Breast epithelium (tissue), 3 donors: ENCODE measurements around the gene CAPN2.

Experiments
- CTCF ChIP-seq, 3 donors: fragments of 450-650 bp; IDR thresholded peaks; one replicate each; pipeline ENCODE4 v1.5.1; 2016 to 2017; ENCODE audit warnings: antibody characterized with exemption in 3 of 3, mild to moderate bottlenecking in 3 of 3, moderate library complexity in 3 of 3
- POLR2A ChIP-seq: fragments of 450-650 bp; IDR thresholded peaks from one replicate; pipeline ENCODE4 v1.6.1; 2016; ENCODE audit warnings: antibody characterized with exemption, mild to moderate bottlenecking, moderate library complexity

GRCh38 chr1:223796210-223796609 lies 83.9 kb downstream of the CAPN2 start:
- TF ChIP-seq POLR2A (no peak), CTCF (IDR thresholded peaks at IDR 0.05) (no peak)
